SIG-M5 treated with dmso at 0.1 percent for 504 hours (cell line): ENCODE results near the gene FCRL1.

Experiments used
- DNase-seq: peaks from one replicate; lab custom pipeline; 2025; ENCODE audit not compliant: unreplicated experiment; lab: John Stamatoyannopoulos, UW

Gene FCRL1

GRCh38 chr1:157803851-157804250 lies 16.1 kb downstream of the FCRL1 start:
- no peak for DNase-seq

- no peak for DNase-seq
Measured at GRCh38 chr1:157799996-157800395, 19.9 kb downstream of the FCRL1 start.

GRCh38 chr1:157798211-157798610 lies 21.7 kb downstream of the FCRL1 start:
- no peak for DNase-seq

GRCh38 chr1:157785248-157785647 lies 34.7 kb downstream of the FCRL1 start:
- no peak for DNase-seq

GRCh38 chr1:157784801-157785200 lies 35.1 kb downstream of the FCRL1 start:
- DNase-seq = no peak

- no peak for DNase-seq
Measured at GRCh38 chr1:157782931-157783330, 37.0 kb downstream of the FCRL1 start.

DNA sequence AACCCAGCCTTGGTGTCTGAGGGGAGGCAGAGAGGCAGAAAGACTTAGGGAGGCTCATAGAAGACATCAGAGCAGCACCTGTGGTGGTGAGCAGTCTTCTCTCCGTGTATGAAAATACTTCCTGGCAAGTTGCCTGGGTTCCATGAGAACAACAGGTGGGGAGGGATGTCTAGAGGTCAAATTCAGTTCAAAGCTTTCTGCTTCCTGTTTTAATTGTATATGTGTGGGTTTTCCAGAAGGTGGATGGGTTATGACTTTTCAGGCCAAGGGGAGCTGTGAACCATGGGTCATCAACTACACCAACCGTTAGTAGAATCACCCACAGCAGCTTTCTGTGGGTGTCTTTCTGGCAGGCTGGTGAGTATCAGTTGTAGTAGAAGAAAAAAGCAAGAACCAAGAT lies 38.9 kb downstream of the FCRL1 start:
- DNase-seq = no peak

GRCh38 chr1:157776971-157777391 lies 42.9 kb downstream of the FCRL1 start, which contains the start of gene FCRL2:
TSS of gene FCRL2 (minus strand) at chr1:157777132. CDS start at chr1:157777073, 59 bp downstream.
- DNase-seq = peak; percentile 6

GRCh38 chr1:157775101-157775870 lies 44.6 kb downstream of the FCRL1 start:
- no peak for DNase-seq

GRCh38 chr1:157774412-157774811 lies 45.5 kb downstream of the FCRL1 start:
- DNase-seq = no peak

- DNase-seq = peak; percentile 16
Measured at GRCh38 chr1:157773493-157774350, 46.2 kb downstream of the FCRL1 start.

DNA sequence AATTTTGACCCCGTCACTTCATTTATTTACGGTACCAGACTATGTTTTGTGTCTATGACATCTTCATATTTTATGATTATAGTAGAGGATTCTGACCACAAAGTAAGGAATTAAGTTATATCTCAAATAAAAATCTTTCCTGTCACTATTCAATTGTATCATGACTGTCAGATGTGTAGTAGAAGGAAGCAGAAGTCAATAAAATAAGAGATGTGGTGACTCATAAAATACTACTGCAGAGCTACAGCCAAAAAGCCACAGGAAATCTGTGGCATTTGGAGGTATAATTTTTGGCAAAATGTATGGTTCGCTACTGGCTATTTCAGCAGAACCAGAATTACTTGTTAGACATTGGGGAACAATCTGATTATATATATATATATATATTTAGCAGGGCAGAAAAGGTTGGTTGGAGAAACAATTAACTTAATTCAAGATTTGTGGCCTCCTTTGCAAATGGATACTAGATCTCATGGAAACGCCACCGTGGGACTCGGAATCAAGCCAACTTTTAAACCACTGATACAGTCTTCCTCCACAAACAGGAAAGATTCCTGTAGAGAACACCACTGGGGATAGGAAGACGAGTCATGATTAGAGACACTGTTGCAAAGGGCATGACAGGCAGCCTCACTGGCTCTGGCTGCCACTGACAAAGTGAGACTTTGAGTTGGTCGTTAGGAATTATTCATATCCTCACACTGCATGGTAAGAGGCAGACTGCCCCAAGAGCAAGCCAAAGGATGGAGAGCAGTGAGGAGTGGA lies 48.1 kb downstream of the FCRL1 start:
- no peak for DNase-seq

- DNase-seq = no peak
Measured at GRCh38 chr1:157770442-157771043, 49.4 kb downstream of the FCRL1 start.

DNA sequence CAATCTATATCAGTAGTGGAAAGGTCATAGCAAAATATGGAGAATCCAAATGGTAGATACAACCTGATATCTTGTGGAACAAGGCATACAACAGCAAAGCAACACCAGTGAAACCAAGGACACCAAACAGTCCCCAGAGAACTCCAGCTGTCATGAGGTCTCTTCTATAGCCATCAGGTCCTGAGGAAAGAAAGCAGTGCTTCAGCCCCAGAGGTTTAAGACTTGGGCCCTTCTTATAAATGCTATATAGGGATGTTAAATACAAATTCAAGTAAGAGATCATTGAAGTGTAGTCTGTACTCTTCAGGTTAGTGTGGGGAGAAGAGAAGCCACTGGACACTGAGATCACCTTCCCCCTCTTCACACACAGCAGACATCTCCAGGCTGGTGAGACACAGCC lies 53.1 kb downstream of the FCRL1 start:
- DNase-seq = no peak

DNA sequence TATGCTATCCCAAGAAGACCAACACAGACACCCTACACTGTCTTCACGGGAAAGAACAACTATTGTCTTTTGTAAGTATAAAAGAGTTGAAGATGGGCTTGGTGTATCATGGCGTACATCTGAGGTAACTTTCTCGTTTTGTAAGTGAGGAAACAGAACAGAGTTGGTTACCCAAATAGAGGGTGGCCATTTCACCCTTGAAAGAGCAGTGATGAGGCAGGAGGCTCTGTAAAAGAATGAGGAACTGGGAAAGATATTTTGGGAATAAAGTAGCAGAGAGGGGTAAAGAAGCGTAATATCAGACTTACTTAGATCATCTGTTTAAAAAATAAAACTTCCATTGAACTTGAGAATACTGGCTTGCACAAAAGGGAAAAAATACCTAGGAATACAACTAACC lies 61.9 kb downstream of the FCRL1 start:
- DNase-seq = no peak

DNA sequence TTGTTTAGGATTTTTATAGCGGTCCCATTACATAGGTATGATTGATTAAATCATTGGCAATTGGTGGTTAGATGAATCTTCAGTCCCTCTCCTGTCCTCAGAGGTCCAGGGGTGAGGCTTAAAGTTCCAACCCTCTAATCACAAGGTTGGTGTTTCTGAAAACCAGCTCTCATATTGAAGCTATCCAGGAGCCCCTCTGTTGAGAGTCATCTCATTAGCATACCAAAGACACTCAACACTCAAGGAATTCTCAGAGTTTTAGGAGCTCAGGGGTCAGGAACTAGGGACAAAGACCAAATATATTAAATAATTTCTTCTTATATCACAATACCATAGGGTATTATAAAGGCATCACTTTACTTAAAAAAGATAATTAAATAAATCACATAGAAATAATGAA lies 66.3 kb downstream of the FCRL1 start:
- no peak for DNase-seq

- no peak for DNase-seq
Measured at GRCh38 chr1:157751283-157751682, 68.6 kb downstream of the FCRL1 start.

DNA sequence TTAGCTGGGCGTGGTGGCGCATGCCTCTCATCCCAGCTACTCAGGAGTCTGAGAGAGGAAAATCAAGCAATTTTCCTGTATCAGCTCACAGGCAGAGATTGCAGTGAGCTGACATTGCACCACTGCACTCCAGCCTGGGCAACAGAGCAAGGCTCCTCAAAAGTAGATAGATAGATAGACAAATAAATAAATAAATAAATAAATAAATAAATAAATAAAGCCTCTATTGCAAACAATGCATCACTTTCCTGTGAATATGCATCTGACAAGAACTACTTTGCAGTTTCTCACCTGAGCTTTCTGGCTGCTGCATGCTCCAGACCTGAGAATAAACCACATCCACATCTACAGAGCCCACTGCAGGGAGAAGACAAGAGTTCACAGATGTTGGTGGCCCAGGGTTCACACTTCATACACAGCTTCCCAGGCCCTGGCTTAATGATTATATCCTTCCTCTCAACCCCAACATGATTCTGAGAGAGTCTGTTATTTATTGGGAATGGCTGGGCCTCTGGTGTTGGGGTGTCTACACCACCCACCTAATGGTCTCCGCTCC lies 71.6 kb downstream of the FCRL1 start:
- no peak for DNase-seq
